Inferior parietal cortex (tissue), 1 donor: ENCODE results near the gene CALB2.

Source experiments
- DNase-seq: peaks from one replicate; pipeline ENCODE4 v3.0.0-alpha.2; 2016; ENCODE audit errors: extremely low spot score

CALB2 gene

DNA sequence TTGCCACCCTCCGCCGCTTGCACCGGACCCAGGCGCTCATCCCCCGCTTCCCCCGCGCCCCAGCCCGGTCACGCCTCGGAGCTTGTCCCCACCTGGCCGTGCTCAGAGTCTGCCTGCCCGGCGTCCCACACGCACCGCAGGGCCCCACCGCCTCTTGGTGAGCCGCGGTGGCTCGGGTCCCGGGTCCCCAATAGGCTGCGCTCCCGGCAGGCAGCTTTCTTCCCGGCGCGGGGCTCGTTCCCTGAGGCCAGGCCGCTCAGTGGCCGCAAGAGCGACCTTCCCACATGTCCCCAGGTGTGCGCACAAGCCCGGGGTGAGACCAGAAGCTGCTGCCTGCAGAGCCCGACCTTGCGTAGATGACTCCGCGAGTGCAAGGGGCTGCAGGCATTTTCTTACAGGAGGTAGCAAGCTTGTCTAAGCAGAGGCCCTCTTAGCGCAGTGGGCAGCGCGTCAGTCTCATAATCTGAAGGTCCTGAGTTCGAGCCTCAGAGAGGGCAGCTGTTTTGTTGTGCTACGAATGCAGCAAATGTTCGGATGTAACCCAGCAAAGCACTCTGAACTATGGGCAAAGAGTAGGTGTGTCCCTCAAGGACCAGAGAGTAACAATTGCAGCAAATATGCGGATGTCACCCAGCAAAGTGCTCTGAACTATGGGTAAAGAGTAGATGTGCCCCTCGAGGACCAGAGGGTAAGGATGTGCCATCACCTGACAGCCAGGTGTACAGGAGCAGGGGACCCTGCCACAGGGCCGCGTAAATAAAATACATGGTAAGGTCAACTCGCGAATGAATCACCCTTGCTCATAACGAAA is 67.8 kb downstream of the CALB2 start:
- DNase-seq = peak; percentile 17

DNA sequence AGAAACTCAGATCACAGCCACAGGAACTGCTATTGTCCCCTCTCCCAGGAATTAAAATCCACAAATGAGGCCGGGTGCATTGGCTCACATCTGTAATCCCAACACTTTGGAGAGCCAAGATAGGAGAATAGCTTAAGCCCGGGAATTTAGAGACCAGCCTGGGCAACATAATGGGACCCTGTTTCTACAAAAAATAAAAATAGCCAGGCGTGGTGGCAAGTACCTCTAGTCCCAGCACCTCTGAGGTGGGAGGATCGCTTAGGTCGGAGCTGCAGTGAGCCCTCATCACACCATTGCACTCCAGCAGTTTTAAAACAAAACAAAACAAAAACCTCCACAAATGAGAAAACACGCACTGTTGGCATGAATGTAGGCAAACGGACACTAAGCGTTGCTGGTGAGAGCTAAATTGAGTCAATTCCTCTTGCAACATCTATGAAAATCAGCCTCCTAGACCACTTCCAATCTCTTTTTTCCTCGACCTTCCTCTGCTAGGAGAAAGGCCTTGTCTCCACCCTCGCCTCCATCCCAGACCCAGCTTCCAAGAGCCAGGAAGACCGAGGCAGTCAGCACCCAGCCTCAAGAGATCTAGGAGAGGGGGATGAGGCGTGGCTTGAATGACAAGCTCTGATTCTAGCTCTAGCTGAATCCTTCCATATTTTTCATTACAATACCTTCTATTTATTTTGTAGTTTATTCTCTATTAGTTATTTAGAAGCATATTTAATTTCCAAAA is 68.5 kb downstream of the CALB2 start:
- no peak for DNase-seq

DNA sequence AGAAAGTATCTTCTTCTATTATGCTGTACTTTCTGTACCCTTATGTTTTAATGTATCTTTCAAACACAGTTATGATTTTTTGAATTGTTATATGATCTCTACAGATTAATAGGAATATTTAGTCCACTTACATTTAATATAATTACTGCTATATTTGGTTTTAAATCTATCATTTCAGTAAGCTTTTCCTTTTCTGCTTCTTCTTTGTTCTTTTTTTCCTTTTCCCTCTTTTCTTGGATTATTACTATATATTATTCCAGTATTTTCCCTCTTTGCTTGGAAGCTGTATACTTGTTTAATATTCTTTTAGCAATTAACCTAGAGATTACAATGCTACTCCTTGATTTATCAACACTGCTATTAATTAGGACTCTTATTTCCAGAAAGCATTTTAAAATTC is 69.9 kb downstream of the CALB2 start:
- DNase-seq = no peak

DNA sequence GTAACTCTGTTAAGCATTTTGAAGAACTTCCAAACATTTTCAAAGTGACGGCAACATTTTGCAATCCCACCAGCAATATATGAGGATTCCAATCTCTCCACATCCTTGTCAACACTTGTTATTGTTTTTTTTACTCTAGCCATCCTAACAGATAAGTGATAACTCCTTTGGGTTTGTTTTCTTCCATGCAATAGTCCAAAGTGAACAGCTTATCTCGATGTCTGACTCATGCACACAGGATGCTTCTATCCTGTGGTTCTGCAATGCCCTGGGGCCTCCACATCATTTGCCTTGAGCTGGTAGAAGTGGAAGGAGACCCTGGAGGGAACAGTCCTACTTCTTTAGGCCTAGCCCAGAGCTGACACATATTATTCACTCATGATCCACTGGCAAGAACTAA is 70.4 kb downstream of the CALB2 start:
- DNase-seq = no peak

DNA sequence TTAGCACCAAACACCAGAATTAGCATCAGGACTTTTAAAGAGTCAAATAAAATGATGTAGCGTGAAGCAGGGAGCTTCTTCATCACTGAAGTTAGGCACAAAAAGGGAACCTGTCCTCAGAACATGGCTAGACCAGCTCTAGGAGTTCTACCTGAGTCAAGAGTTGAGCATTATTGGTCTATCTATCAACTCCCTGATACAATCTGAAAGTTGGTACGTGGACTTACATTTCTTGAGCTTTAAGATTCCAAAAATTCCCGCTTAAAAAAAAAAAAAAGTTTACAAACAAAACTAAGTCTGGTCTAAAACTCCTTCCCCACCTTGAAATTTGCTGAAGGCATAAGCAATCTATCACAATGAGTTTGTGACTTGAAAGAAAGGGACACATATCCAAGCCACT is 71.1 kb downstream of the CALB2 start:
- no peak for DNase-seq

DNA sequence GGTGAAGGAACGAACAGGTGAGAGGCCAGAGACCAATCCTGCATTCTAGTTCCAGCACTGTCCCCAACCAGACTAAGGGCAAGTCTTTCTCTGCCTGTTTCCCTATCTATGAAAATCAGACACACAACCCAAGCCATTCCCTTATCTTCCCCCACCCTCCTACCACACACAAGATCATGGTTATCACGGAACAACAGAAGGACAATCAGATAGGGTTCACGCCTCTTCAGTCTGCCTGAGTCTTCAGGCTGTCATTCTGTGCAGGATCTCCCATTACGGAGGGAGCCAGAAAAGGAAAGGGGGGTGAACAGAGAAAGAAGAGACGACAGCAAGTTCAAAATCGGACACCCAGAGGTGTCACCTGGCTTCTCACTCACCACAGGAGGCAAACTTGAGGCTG is 72.2 kb downstream of the CALB2 start:
- DNase-seq = no peak

DNA sequence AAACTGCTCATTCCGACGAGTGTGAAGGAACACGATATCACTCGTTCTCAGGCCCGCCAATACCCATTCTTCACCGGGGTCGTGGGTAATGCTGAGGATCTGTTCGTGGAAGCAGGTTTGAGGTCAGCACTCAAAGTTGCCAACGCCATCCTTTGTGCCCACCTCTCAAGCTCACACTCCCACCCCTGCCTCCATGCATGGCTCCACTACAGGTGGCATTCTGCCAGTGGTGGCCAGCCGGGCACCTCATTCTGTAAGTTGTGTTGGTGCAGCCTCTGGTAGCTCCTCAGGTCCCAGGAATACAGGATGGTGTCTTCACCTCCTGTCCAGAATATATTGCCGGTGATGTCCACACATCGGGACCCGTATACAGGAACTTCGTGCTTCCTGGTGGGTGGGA is 72.7 kb downstream of the CALB2 start:
- DNase-seq = no peak

DNA sequence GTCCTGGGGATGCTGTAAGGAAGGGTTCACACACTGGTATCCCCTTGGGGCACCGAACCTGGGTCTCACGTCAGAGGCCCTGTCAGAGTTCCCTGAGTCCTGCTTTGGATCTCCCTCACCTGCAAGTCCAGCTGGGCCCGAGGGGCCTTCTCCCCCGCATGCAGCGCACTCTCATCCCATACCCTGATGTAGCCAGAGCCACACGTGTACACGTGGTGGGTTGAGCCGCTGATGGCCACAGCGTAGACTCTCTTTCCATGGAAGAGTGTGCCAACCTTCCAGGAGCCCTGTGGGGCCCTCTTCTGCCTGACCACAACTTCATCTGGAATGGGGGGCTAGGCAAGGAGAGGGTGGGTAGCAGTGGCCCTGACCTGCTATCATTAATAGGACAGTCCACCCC is 73.5 kb downstream of the CALB2 start:
- DNase-seq = no peak

DNA sequence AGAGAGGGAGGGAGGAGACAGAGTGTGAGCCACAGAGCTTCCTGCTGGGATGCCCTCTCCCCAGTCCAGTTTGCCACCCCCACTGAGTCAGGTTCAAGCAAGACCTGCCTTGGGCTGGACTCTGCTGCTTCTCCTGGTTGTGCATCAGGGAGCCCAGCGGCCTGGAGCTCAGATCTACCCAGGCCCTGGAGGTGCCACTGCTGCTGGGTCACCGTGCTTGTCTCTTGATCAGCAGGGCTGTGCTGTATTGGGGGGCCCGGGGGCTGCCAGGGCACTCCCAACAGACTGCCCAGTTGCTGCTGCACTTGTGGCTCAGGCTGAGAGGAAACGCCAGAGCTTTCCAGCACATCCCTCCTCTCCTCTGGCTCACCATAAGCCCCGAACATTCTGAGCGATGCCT is 74.4 kb downstream of the CALB2 start:
- no peak for DNase-seq

DNA sequence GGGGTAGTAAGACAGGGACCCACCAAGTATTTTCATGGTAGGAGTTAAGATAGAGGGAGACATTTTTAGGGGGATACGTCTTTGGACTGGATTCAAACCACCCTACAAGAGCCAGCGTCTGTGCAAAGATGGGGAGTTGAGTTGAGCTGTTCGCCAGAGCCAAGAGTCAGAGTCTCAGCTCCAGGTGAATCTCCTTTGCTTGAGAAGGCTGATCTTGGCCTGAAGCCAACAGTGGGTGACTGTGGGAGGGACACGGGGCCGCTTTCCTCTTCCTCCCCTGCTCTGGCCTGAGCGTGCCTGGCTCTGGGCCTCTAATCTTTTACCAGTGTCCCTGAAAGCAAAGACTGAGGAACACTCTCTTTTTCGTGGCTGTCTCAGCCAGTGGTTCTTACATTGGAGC is 78.0 kb downstream of the CALB2 start:
- DNase-seq = no peak

DNA sequence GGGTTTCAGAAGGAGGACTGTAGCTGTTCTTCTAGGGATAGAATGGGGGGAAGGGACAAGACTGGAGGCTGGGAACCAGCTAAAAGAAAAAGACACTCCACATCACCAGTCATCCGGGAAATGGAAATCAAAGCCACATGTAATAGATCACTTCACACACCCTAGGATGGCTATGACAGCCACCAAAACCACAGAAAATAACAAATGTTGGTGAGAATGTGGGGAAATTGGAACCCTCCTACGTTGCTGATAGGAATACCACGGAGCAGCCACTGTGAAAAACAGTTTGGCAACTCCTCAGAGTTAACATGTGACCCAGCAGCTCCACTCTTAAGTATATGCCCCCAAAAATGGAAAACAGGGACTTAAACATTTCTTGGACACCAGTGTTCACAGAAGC is 81.0 kb downstream of the CALB2 start:
- no peak for DNase-seq
